OCI-LY1 (cell line): ENCODE data around the gene NTF3.

Experiments
- H2AFZ ChIP-seq: fragments of 200-600 bp; sonication (generic), shearing (Covaris generic); 2 replicates; pipeline ENCODE4 v1.6.0; 2014; ENCODE audit warnings: antibody characterized with exemption, mild to moderate bottlenecking, low read length
- H3F3A ChIP-seq: fragments of 200-600 bp; sonication (generic), shearing (Covaris generic); 2 replicates; pipeline ENCODE4 v1.6.0; 2014; ENCODE audit warnings: mild to moderate bottlenecking, antibody characterized with exemption, low read length, moderate library complexity; ENCODE audit not compliant: insufficient read depth
- H3K27ac ChIP-seq: fragments of 200-600 bp; sonication (generic); 2 replicates; pipeline ENCODE4 v1.5.1; 2014; ENCODE audit warnings: low read length, mixed run types, mild to moderate bottlenecking, low read depth; ENCODE audit not compliant: poor library complexity, severe bottlenecking
- H3K27me3 ChIP-seq: fragments of 200-600 bp; sonication (generic); 2 replicates; pipeline ENCODE4 v1.6.0; 2014; ENCODE audit warnings: antibody characterized with exemption, mild to moderate bottlenecking, low read length, moderate library complexity; ENCODE audit not compliant: insufficient read depth
- H3K36me3 ChIP-seq: fragments of 200-600 bp; sonication (generic); 2 replicates; pipeline ENCODE4 v1.6.1; 2014; ENCODE audit warnings: mild to moderate bottlenecking, antibody characterized with exemption, low read length, moderate library complexity, mixed read lengths; ENCODE audit not compliant: insufficient read depth
- H3K4me1 ChIP-seq: fragments of 200-600 bp; sonication (generic); 2 replicates; pipeline ENCODE4 v1.5.1; 2014; ENCODE audit warnings: mild to moderate bottlenecking, low read length, moderate library complexity; ENCODE audit not compliant: insufficient read depth, severe bottlenecking
- H3K4me2 ChIP-seq: fragments of 200-600 bp; sonication (generic), shearing (Covaris generic); 2 replicates; pipeline ENCODE4 v1.6.1; 2014; ENCODE audit warnings: low read length
- H3K4me3 ChIP-seq: fragments of 200-600 bp; sonication (generic); 2 replicates; pipeline ENCODE4 v1.5.1; 2014; ENCODE audit warnings: low read length, low read depth, mild to moderate bottlenecking, mixed read lengths; ENCODE audit not compliant: poor library complexity, severe bottlenecking
- H3K79me2 ChIP-seq: fragments of 200-600 bp; shearing (Covaris generic); 2 replicates; pipeline ENCODE4 v1.6.1; 2016; ENCODE audit warnings: mixed run types, low read length, mixed read lengths; ENCODE audit not compliant: insufficient read depth
- H3K9ac ChIP-seq: fragments of 200-600 bp; sonication (generic), shearing (Covaris generic); 2 replicates; pipeline ENCODE4 v1.6.1; 2014; ENCODE audit warnings: mild to moderate bottlenecking, low read length, mixed read lengths
- H3K9me2 ChIP-seq: fragments of 200-600 bp; sonication (generic), shearing (Covaris generic); 2 replicates; pipeline ENCODE4 v1.6.1; 2014; ENCODE audit warnings: low read depth, mild to moderate bottlenecking, low read length, mixed read lengths
- H3K9me3 ChIP-seq: fragments of 200-600 bp; shearing (Covaris generic); 2 replicates; pipeline ENCODE4 v1.6.1; 2014; ENCODE audit warnings: low read length, mixed read lengths
- H4K20me1 ChIP-seq: fragments of 200-600 bp; sonication (generic), shearing (Covaris generic); 2 replicates; pipeline ENCODE4 v1.6.0; 2016; ENCODE audit warnings: mild to moderate bottlenecking, low read length; ENCODE audit not compliant: insufficient read depth
- CTCF ChIP-seq: fragments of 200-600 bp; sonication (generic), shearing (Covaris generic); IDR thresholded peaks from 2 replicates; pipeline ENCODE4 v1.5.1; 2017; ENCODE audit warnings: mild to moderate bottlenecking, antibody characterized with exemption, low read length, moderate library complexity, mixed read lengths
- EZH2 ChIP-seq: fragments of 200-600 bp; sonication (generic), shearing (Covaris generic); IDR thresholded peaks from 2 replicates; pipeline ENCODE4 v1.8.0; 2017; ENCODE audit warnings: borderline replicate concordance, mixed run types, mild to moderate bottlenecking, antibody characterized with exemption, low read length, moderate library complexity, mixed read lengths

Gene NTF3

GRCh38 chr12:5402009-5402935 is 29.6 kb upstream of the NTF3 start:
- H3F3A ChIP-seq = no peaks in the 10 kb centered on the region
- no peaks in the 10 kb centered on the region for H4K20me1 ChIP-seq
- no peaks in the 10 kb centered on the region for H3K4me1 ChIP-seq
- no peak overlapping the region for H3K4me2 ChIP-seq
- TF ChIP-seq CTCF (no peak), EZH2 (no peak)
- no peaks in the 10 kb centered on the region for H3K36me3 ChIP-seq
- no peaks in the 10 kb centered on the region for H3K9me2 ChIP-seq
- H3K27me3 ChIP-seq = no peaks in the 10 kb centered on the region
- H3K9me3 ChIP-seq = no peaks in the 10 kb centered on the region
- no peak overlapping the region for H3K27ac ChIP-seq
- H3K79me2 ChIP-seq = no peaks in the 10 kb centered on the region
- no peak overlapping the region for H2AFZ ChIP-seq
- no peak overlapping the region for H3K9ac ChIP-seq
- no peak overlapping the region for H3K4me3 ChIP-seq

- no peaks in the 10 kb centered on the region for H3F3A ChIP-seq
- no peaks in the 10 kb centered on the region for H3K27me3 ChIP-seq
- no peak overlapping the region for H3K27ac ChIP-seq
- H3K79me2 ChIP-seq = no peaks in the 10 kb centered on the region
- H3K4me1 ChIP-seq = no peaks in the 10 kb centered on the region
- no peak overlapping the region for H3K4me3 ChIP-seq
- no peaks in the 10 kb centered on the region for H3K9me2 ChIP-seq
- H3K4me2 ChIP-seq = no peak overlapping the region
- H4K20me1 ChIP-seq = no peaks in the 10 kb centered on the region
- H3K9me3 ChIP-seq = no peaks in the 10 kb centered on the region
- no peaks in the 10 kb centered on the region for H3K36me3 ChIP-seq
- TF ChIP-seq CTCF (no peak), EZH2 (no peak)
- H3K9ac ChIP-seq = no peak overlapping the region
- no peak overlapping the region for H2AFZ ChIP-seq
Observed at GRCh38 chr12:5403411-5403810, 28.5 kb upstream of the NTF3 start.

- TF ChIP-seq EZH2 (no peak), CTCF (no peak)
- Histone ChIP-seq H3K4me2 (no peak overlapping the region), H4K20me1 (no peaks in the 10 kb centered on the region), H3K36me3 (no peaks in the 10 kb centered on the region), H3K27me3 (no peaks in the 10 kb centered on the region), H3K4me1 (no peaks in the 10 kb centered on the region), H2AFZ (no peak overlapping the region), H3K4me3 (no peak overlapping the region), H3K9me3 (no peaks in the 10 kb centered on the region), H3K79me2 (no peaks in the 10 kb centered on the region), H3K27ac (no peak overlapping the region), H3K9me2 (no peaks in the 10 kb centered on the region), H3F3A (no peaks in the 10 kb centered on the region), H3K9ac (no peak overlapping the region)
Observed at GRCh38 chr12:5407034-5407856, 24.7 kb upstream of the NTF3 start.
